Hematopoietic multipotent progenitor cell treated with erythropoietin and hydrocortisone succinate and interleukin-3 and kit ligand, for 6 days (in vitro differentiated cells): ENCODE results near the gene PPP1R26.
"Not testable (repeated sequence)": the region's sequence is repeated elsewhere in the genome, so short reads cannot be mapped to it uniquely, and the experiment has no call there.

ENCODE experiments used
- DNase-seq: peaks from one replicate; pipeline ENCODE4 v3.0.0-alpha.2; 2015

The PPP1R26 gene

DNA sequence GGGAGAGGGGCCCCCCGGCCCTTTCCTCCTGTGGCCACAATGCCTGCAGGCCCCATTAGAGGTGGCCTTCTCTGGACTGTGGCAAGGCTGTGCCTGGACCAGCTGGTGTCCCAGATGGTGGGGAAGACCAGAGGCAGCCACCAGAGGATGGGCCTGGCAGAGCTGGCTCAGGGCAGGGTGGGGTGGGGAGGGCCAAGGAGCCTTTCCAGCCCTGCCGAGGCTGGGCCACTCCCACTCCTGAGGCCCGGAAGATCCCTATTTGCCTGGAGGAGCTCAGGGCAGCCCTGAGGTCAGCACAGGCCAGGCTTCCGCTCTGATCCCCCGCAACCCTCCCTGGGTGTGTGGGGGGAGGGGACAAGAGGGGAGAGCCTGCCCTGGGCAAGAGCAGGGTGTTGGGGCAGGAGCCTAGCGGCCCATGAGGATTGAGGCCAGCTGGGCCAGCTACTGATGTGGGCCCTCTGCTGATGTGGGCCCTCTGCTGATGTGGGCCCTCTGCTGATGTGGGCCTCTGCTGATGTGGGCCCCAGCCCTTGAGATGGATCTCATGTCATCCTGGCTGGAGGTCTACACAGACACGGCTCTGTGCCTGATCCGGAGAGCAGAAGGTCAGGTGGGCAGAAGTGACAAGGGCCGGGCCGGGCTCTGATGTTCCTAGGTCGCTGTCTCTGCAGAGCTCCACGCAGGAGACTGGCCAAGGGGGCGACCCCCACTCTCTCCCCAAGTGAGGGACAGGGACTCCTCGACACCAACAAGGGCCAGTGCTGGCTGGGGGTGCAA is 26.9 kb downstream of the PPP1R26 start:
- DNase-seq: no peak

DNA sequence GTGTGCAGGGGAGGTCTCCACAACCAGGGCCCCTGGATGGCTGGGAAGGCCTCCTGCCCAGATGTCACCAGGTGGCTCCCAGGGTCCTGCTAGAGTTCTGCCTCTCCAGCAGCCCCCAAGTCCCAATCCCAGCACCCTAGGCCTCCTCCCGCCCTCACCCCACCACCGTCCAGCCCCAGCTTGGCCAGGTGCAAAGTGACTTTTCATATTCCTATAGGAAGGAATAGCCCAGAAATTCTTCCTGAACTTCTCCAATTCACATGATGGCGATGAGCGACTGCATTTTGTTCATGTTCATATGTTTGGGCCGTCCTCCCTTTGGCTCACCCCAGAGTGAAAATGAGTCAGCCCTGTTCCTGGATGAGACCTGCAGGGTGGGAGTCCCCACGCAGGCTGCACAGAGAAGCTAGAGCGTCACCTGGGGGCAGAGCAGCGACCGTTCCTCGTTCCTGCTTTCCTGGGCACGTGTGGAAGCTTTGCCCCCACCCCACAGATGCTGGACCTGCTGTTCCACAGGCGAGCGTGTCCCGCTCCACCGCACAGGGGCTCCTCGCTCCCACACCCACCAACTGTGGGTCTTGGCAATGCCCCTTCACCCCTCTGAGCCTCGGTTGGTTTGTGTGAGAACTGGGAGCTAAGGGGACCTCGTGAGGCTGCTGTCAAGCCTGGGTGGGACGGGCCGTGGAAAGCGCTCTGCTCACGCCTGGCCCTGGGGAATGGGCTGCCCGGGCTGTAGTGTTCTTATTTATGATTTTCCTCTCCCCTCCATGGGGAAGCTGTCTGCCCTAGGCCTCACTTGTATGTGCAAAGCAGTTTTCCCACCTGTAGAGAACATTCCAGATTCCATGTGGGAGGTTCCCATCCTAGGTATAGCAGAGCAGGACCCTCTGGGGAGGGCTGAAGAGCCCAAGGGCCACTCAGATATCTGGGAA is 27.8 kb downstream of the PPP1R26 start:
- no peak for DNase-seq

DNA sequence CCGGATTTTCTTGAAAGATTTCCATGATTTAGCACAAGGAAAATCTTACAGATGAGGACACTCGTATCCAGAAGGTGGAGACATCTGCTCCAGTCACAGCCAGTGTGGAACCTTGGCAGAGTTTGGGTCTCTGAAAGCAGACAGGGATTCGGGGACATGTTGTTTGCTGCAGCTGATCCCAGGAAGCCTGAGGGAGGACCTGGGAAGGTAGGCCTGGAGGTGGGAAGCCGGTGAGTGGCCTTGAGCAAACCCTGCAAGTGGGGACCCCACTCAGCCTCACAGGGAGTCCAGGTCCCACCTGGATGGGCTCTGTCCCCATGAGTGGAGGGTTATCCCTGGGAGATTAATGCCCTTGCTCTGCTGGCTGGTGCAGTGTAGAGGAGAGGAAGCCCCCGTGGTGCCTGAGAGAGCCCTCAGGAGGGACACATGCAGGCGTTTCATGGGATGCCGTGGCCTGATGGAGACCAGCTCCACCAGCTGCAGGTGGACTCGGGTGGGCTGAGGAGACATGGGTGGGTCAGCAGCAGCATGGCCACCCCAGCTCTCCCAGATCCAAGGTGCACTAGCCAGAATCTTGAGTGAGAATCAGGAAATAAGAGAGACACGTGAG is 28.7 kb downstream of the PPP1R26 start:
- no peak for DNase-seq

DNA sequence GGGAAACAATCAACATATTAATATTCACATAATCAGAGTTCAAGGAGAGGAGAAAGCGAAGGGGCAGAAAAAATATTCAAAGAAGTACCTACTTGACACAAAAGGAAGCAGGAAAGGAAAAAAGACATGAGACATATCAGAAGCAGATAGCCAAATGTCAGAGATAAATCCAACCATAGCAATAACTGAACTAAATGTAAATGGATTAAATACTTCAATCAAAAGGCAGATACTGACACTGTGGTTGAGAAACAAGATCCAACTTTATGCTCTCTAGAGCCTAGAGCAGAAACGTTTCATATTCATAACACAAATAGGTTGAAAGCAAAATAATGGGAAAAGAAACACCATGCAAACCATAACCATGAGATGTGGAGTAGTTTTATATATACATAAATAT is 29.9 kb downstream of the PPP1R26 start:
- no peak for DNase-seq

DNA sequence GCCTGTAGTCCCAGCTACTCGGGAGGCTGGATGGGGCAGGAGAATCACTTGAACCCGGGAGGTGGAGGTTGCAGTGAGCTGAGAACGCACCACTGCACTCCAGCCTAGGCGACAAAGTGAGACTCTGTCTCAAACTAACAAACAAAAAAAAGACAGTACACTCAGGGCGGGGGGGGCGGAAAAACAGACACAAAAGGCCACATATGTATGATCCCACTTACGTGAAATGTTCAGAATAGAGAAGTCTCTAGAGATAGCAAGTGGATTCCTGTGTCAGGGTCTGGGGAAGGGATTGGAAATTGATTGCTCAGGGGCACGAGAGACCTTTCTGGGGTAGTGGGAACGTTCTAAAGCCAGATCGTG is 32.6 kb downstream of the PPP1R26 start:
- DNase-seq: no peak

DNA sequence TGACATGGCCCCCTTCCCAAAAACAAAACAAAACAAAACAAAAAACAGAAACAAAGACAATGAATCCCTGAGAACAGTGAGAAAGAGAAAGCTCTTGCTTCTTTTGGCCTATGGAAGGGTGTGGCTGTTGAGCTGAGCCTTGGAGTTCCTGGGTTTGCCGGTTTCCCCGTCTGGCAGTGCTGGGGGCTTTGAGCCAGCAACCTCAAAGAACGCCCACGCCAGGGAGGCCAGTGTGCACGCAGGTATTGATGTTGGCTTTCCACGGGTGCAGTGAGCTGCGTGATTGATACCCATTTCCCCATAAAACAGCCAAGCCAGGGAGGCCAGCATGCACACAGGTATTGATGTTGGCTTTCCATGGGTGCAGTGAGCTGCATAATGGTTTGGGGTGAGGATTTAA is 33.3 kb downstream of the PPP1R26 start:
- DNase-seq: no peak

DNA sequence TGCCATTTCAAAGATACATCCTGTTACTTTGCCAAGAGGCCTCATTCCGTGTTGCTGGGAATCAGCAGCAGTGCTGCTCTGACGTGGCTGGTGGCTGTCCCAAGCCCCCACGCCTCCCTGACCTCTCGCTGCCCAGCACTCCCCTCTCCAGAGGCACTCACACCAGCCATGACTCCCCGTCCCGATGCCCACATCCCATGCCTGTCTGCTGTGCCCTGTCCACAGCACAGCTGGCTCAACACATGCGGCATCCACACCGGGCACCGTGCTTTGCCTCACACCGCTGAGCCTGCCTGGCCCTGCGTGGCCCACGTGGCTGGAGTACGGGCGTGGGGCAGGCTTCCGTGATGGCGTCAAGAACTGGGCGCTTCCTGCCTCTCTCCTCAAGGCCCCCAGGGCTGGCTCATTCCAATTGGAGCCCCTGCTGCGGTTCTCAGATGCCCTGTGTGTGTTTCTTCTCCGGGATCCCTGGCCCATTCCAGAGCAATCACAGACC is 33.8 kb downstream of the PPP1R26 start:
- no peak for DNase-seq

DNA sequence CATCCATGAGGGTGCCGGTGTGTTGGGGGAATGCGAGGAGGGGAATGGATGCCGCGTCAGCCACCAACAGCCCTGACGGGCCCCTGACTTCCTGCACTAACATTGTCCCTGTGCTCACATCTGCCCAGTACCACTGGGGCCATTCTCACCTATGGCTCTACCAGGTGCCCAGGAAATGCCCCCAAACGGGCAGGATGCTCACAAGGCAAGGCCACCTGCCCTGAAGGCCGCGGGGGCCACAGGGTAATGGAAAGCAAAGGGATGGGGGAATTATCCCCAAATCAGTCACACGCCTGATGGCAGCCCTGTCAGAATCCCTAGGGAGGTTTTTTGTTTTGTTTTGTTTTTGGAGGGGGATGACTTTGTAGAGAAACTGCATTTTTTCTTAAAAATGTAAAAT is 34.3 kb downstream of the PPP1R26 start:
- not testable (repeated sequence) for DNase-seq

DNA sequence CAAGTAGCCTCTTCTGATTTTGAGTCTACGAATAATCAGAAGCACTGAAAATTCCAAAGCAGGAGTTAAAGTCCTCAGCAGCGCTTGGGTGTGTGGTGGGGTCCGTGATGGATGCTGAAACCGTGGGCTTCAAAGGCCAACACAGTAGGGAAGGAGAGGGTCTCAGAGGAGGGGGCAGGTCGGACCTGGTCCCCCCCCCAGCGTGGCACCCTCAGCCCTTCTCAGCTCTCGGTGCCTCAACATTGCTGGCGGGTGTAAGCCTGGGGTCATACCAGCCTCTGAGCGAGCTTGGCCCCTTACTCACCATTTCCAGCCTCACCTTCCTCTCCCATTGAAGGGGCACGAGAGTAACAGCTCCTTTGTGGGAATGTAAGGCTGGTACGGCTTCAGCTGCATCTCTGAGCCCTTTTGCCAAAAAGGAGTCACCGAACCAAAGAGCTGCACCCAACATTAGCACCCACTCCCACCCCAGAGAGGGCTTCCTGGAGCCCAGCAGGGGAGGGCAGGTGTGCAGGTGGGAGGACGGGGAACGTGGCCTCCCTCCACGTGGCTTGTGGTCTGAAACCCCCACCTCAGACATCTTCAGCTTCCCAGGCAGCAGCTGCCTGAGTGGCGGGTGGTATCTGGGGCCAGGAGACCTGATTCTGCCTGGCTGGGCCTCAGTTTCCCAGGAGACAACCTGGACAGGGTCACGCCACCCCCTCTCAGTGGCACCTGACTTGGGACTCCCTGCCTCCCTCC is 34.9 kb downstream of the PPP1R26 start:
- DNase-seq: no peak

DNA sequence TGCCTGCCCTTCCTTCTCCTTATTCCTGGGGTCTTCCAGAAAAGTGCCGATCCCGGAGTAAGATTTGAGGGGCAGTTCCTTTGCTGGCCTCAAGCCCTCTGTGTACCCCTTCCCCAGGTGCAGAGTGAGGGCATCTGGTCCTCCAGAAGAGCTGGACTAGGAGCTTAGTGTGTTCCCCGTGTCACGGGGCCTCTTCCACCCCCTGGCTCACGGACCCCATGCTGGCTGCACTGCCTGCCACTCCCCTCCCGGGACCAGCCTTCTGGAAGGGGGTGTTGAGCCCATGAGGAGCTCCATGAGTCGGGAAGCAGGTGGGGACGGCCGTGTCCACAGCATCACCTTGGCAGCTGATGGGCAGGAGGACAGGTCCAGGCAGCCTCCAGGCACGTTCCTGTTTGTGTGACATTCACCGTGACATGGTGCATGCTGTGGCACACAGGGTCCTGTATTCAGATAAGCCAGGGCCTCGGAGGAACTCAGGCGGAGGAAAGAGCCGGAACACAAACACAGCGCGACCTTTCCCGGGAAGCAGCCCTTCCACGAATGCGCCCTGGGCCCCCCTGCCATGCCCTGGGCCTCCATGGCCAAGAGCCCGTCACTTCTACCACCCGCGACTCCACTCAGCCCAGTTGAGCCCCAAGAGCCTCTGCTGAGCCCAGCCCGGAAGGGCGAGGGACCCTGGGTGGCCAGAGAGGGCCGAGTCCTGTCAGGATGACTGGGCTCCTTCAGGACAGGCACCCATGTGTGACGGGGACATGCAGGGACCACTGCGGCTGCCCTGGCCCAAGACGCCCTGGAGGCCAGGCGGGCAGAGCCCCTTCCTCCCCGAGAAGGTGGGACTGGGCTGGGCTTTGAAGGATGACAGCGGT is 35.7 kb downstream of the PPP1R26 start:
- DNase-seq: no peak

DNA sequence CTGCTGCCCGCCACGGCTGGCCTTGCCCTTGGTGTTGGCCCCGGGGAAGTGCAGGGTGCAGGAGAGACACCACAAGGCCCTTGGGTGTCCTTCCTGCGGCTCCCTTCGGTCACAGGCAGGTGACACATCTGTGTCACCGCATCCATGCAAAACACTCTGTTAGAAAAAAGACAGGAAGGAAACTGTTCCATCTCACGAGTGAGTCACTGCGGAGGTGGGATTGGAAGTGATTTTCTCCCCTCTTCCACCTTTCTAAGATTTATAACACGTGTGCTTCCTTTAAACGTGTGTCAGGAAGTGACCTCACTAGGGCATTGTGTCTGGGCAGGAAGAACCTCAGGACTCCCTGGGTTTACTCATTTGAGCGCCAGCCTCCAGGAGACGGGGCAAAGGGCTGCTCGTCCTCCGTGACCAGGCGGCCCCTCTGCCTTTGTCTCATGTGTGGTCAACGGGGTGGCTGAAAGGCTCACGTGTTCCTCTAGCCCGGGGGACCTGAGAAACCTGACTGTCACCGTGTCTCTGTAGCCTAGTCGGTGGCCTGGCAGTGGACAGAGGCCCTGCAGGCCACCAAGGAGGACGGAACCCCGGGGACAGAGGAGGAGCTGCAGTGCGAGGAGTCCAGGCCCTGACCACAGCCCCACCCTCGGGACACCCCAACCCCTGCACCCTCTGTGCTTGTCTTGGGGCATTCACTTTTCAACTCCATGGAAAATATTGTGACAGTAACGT is 36.7 kb downstream of the PPP1R26 start:
- DNase-seq: no peak

DNA sequence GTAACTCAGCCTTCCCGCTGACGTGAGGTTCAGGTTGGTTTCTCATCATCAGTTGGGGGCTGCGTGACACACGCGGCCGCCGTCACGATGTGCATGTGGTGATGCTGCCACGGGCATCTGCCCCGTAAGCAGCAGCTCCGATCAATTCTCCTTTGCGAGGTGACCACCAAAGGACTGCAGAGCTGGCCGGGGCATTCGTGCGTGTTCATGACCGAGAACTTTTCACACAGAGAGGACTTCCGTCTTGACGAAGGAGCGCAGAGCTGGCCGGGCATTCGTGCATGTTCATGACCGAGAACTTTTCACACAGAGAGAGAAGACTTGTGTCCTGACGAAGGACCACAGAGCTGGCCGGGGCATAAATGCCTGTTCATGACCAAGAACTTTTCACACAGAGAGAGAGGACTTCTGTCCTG is 37.8 kb downstream of the PPP1R26 start:
- DNase-seq: no peak

DNA sequence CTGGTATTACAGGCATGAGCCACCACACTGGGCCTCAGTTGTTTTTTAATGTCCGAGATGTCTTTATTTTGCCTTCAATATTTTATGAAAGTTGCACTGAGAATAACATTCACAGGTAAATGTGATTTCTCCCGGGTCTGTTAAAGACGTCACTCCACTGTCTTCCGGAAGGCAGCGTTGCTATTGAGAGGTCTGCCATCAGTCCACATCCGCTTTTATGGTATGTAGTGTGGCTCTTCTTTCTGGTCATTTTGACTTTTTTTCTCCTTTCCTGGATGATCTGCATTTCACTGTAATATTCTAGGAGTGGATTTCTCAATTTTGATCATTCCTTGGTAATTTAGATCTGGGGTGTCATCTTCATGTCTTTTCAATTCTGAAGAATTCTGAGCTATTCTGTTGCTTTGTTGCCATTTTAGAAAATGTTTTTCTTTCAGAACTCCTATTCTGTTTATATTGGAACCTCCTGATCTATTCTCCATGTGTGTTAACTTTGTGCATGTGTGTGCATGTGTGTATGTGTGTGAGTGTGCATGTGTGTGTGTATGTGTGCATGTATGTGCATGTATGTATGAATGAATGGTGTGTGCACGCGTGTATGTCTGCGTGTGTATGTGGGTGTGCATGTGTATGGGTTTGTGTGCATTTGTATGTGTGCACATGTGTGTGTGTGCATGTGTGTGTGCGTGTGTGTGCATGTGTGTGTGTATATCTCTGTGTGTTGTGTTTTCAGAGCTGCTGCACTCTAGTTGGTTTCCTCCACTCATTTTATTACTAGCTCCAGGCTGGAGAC is 39.8 kb downstream of the PPP1R26 start:
- no peak for DNase-seq

DNA sequence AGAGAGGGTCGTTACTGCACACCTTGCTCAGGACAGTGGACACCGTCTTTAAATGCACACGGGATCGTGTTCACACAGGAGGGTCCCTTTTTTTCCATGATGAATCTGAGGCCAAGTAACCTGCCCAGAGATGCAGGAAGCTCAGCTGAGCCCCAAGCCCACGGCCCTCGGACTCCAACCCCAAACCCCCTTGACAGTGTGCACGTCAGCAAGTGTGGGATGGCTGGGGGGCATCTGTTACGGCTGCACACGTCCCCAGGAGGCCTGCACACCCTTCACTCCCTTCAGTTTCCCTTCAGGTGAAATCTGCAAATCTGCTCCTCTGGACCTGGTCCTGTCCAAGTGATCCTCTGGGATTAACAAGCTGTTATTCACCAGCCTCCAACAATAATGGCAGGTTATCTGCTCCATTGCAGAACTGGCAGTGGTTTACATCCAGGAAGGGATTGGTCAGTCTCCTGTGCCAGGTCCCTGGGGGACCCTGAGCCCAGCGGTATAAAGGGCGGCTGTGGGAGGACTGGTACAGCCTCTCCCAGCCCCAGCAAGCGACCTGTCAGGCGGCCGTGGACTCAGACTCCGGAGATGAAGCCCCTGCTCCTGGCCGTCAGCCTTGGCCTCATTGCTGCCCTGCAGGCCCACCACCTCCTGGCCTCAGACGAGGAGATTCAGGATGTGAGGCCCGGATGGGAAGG is 41.5 kb downstream of the PPP1R26 start, which contains the start of gene LCN1:
Gene LCN1, plus strand, starts transcription at position 525 of the 692 bp plus-strand sequence. Its CDS starts 58 bp downstream, at position 583.
- no peak for DNase-seq

DNA sequence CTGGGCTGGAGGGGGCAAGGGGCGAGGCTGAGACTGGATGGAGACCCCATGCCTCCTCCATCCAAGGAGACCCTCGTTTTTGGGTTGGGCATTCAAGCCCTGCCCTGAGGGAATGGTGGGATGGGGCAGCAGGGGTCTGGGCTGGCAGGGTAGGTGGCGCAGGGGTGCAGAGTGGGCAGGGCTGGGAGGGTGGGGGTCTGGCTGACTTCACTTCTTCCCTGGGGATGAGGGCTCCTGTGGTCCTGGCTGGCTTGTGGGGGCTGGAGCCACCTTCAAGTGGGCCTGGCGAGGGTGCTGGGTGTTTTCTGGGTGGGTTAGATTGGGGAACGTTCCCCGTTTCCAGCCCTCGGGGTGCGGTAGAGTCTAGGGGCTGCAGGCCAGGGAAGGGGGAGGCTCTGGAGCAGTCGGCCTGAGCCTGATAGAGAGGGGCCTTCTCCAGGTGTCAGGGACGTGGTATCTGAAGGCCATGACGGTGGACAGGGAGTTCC is 42.1 kb downstream of the PPP1R26 start:
- DNase-seq: no peak

DNA sequence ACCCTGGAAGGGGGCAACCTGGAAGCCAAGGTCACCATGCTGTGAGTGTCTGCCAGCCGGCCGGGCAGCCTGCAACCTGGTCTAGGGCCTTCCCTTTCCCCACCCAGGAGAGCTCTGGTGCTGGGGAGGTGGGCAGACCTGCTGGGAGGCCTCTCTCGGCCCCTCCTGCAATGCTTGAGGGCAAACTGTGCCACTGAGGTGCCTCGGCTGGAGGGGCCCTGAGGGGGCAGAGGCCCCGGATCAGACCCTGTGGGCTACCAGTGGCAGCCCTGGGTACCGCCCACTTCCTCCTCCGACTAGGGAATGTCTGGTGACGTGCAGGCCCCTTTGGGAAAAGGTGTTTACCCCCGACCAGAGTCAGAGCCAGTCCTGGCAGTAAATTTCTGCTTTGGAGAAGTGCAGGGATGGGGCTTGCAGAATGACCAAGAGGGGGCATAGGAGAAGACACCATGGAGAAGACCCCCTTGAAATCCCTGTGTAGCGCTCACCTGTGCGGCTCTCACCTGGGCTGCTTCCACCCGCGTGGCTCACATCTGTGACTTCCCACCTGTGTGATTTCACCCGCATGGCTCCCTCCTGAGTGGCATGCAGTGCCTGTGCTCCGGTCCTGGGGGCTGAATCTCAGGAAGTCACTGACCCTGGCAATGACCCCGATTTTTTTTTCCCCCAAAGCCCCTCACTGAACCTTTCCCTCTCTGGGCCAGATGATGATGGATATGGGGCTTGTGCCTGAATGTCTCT is 42.7 kb downstream of the PPP1R26 start:
- DNase-seq: no peak

DNA sequence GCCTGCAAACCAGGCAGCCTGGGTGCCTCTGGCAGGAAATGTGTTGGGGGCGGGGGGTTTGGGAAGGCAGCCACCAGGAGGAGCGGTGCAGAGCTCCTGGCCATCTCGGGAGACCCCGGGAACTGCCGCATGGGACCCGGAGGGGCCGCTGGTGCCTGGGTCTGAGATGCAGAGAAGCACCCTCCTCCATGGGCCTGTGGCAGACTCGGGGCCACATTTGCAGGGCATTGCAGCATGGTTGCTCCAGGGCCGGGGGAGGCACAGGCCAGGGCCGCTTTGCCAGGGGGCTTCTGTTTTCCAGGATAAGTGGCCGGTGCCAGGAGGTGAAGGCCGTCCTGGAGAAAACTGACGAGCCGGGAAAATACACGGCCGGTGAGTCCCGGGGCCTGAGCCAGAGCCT is 43.3 kb downstream of the PPP1R26 start:
- no peak for DNase-seq

DNA sequence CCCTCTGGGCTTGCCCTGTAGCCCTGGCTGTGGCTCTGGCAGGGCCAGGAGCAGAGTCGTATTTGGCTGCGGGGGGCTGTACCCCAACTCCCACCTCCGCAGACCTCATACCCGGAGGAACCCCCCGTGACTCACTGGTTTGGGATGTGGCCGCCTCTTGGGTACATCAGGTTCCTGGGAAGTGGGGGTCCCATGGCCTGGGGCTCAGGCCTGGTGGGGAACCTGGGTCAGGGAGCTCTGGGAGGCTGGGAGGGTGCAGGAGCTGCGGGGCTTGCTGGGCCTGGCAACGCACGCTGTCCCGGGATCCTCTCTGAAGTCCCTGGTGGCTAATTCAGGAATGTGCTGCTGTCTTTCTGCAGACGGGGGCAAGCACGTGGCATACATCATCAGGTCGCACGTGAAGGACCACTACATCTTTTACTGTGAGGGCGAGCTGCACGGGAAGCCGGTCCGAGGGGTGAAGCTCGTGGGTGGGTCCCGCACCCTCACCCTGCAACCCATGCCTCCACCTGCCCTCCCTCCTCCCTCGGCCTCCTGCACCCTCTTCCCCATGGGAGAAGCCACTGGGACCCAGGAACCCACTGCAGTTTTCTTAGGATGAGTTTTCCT is 44.0 kb downstream of the PPP1R26 start:
- no peak for DNase-seq
